SK-N-DZ (cell line): Measurements from ENCODE around the gene HSD17B10.
"Not testable (repeated sequence)": the region's sequence is repeated elsewhere in the genome, so short reads cannot be mapped to it uniquely, and the experiment has no call there.

Source experiments
- DNase-seq: peaks from one replicate; pipeline ENCODE4 v3.0.0-alpha.2; 2015; ENCODE audit warnings: low spot score
- small RNA-seq, 2 experiments: library from RNA; depleted of rRNA; stranded (forward); fragments of <200 nt; gene quantifications; one replicate each; pipeline ENCODE3, GENCODE V24; 2014

HSD17B10 gene

DNA sequence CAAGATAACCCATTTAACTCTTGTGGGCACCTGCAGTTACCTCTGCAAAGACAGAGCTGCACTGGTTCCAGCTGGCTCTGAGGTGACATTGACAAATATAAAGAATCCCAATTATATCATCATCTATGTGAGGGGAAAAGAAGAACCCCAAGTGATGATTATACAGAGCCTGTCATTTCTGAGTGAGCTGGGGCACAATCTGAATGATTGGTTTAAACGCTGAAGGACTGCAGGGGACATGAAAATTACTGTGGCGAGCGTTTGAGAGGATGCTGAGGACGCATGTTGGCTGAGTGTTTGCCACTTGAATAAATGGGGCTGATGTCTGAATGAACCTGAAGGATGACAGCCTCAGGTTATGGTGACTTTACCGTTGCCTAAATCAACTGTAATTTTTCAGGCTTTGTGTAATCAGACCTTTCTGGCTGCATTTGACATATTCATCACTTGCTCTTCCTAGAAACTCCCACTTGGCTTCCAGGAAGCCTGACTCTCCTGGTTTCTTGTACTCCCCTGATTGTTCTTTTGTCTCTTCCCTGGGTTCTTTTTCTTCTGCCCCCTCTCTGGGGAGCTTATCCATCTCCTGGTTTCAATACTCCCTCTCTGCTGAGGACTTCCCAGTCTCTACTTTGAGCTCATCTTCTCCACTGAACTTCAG is 4.1 kb upstream of the HSD17B10 start:
- no peak for DNase-seq

DNA sequence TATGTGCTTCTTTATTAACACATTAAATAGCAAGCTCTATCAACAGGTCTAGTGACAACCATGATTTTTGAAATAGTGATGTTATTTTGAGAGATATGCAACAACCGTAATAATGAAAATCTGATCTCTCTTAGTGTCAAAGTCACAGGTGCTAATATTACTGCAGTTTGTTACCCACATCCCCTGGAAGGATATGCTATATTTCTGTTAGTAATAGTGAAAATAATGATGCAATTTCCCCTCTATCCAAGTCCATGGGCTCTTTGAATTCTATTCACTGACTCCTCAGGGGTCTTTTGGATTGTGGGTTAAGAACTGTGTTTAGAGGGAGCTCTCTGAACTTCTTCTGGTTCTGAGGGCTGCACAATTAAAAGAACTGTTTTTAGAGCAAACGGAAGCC is 3.0 kb upstream of the HSD17B10 start:
- DNase-seq = no peak

DNA sequence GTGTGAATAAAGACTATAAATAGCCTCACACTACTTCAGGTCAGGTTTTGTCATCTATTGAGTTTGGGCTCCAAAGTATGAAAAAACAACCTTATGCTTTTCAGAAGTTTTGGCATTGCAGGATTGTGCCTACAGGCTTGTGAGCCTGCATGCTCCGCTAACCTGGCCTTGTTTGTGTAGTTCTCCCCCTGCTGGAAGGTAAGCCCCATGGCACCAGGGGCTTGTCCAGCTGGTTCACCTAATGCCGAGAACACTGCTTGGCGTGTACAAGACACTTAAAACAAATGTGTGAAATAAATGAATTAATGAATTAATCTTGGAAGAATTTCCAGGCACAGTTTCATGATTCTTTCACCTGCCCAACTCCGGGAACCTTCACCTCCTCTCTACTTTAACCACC is 1.8 kb upstream of the HSD17B10 start:
- peak; percentile 72 for DNase-seq

- no peak for DNase-seq
Measured at GRCh38 chrX:53430231-53430630, 3.9 kb downstream of the HSD17B10 start.

GRCh38 chrX:53429755-53430154 is 4.4 kb downstream of the HSD17B10 start:
- DNase-seq = no peak

GRCh38 chrX:53422861-53423306 is 11.3 kb downstream of the HSD17B10 start, which contains the start of gene RIBC1:
Gene RIBC1 (plus strand): TSS chrX:53422873. CDS start chrX:53426277, 3,404 bp downstream.
- no peak for DNase-seq

GRCh38 chrX:53422086-53422860 is 11.9 kb downstream of the HSD17B10 start, which contains the start of gene SMC1A:
Gene SMC1A (minus strand): TSS chrX:53422654. CDS start chrX:53422600, 54 bp downstream.
- DNase-seq = peak; percentile 98

DNA sequence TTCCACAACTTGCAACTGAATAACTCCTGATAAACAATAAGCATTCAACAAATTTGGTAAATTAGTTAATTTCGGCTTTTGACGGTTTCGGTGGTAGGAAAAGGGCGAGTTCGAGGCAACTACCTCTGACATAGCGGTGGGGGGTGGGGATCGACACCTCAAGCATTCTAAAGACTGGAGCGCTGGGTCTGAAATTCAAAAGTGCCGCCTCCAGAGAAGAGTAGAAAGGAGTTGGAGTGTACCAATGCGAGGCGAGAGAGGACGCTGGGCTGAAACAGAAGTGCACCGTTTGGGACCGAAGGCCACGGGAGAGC is 12.4 kb downstream of the HSD17B10 start:
- DNase-seq = no peak

DNA sequence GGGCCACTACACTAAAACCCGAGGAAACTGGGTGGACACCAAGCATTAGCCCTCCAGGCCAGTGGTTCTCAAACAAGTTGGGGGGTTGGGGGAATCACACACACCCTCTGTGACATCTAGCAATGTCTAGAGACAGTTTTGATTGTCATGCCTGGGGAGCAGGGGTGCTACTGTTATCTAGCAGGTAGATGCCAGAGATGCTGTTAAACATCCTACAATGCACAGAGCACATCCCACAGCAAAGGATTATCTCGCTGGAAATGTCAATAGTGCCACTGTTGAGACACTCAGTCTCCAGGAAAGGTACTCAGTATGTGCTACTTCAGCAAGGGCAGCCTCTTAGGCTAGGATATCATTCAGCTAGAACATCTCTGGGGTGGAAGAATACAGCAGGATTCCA is 13.0 kb downstream of the HSD17B10 start:
- DNase-seq = no peak

GRCh38 chrX:53420351-53420750 is 13.8 kb downstream of the HSD17B10 start:
- not testable (repeated sequence) for DNase-seq

GRCh38 chrX:53412446-53412845 is 21.7 kb downstream of the HSD17B10 start:
- DNase-seq = no peak

DNA sequence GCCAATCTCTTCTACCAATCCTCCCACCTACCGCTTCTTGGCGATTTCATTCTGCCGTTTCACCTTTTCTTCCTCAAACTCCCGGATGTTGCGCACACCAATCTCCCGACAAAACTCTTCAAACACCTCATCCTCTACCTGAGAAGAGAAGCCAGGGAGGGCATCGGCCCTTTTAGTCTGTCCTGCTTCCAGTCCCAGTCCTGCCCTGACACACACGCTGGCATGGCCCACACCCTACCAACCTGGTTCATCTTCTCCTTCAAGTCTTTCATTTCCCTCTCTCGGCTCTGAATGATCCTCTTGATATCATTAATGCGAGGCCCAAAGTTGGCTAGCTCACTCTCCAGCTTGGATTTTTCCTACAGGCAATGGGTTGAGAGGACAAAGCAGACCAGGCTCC is 30.6 kb downstream of the HSD17B10 start:
- no peak for DNase-seq

GRCh38 chrX:53398216-53398615 is 36.0 kb downstream of the HSD17B10 start:
- DNase-seq = no peak

DNA sequence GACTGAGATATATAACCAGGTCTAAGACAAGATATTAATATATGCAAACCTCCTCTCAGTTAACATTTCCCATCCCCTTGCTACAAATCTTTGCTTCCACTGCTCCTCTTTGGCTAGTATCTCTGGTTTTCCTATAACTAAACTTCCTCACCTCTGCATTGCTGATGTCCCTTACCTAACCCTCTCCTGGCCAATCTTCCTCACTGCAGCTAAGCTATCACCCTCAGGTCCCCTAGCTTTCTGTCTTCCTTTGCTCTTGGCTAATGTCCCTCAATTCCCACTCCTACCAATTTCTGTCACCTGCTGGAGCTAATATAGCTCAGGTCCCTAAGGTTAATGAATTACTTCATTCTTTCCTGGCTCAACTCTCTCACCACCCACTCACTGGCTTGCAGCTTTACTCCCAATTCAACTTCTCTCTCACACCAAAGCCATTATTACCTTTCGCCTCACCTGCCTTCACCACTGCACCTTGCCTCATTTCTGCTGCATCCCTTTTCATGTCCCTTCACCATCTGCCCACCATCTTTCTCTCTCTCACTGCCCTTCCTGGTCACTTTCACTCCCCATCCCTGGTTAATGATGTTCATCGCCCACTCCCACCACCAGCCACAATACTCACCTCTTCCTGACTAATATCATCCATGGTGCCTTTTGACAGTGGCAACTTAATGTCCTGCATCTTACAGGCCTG is 38.4 kb downstream of the HSD17B10 start:
- DNase-seq = no peak

DNA sequence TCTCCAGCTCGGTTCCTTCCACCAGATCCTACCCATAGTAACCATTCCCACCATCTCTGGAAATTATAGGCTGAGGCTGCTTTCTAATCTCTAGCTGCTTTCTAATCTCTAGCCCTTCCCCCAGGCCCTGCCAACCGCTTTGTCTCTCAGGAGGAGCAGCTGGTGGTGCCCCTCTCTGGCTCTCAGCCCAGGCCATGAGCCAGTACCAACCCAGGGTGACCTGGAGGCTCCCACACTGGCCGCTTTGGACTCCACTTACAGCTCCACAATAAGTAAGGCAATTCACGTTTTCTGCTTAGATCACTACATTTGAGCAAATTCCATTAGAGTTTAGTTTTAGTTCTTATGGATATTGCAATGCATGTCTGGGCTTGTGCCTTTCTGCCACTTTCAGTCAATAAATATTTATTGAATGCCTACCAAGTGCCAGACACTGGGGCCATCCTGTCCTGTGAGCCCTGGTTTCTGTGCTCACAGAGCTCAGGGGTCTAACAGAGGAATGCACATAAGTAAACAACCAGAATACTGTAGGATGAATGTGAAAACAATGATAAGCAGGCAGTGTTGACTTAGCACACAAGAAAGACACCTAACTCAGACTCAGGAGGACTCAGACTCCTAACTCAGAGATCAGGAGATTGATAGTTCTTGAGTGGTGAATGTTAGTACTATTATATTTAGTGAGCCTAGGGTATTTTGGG is 50.6 kb downstream of the HSD17B10 start:
- DNase-seq = no peak

Small RNA genes lying within 50 kb of the gene (small RNA-seq; reads per million reads assigned to genes)
- gene MIR6857 (0 to 0.04 reads per million in 2 experiments), gene VTRNA3-1P (0 to 0.04 reads per million in 2 experiments)
